ENCODE data around the gene NBAS. TPM values are rescaled to one million over a fixed set of nuclear protein-coding genes. Genes with fewer than 3 reads are reported as not detected.

NBAS gene
- total RNA-seq, 1 experiment from 2014 or later: 28.9 TPM

GRCh38 chr2:15557887-15558311 lies 3.2 kb downstream of the NBAS start:
- Histone ChIP-seq H3K9me2 (ENCODE audit: insufficient read depth) (no peaks in the 10 kb centered on the region), H3K36me3 (ENCODE audit: low read depth) (no peaks in the 10 kb centered on the region), H3K4me1 (replicated peaks; ENCODE audit: insufficient read depth) (peaks cover 10% of the 10 kb centered on the region), H2AFZ (no peak overlapping the region), H3K9me3 (ENCODE audit: insufficient read depth, low read depth) (no peaks in the 10 kb centered on the region), H3F3A (ENCODE audit: insufficient read depth, low read depth) (no peaks in the 10 kb centered on the region), H3K4me2 (no peak overlapping the region), H3K79me2 (ENCODE audit: low read depth) (peaks cover 41% of the 10 kb centered on the region), H3K27me3 (ENCODE audit: insufficient read depth, low read depth) (no peaks in the 10 kb centered on the region), H3K4me3 (no peak overlapping the region), H4K20me1 (ENCODE audit: insufficient read depth) (peaks cover 9% of the 10 kb centered on the region; the same call in 1 of the 2 replicates), H3K27ac (no peak overlapping the region)
- TF ChIP-seq EZH2 (IDR thresholded peaks at IDR 0.05; ENCODE audit: low read depth): no peak
- TF ChIP-seq CTCF (conservative IDR thresholded peaks at IDR 0.05): no peak
- BruUV-seq (replicated peaks): no TSS peak
- CTCF ChIA-PET: no interaction called here
- POLR2A ChIA-PET (ENCODE audit: unreplicated experiment): no interaction called here
- intact Hi-C loops (cut with micrococcal nuclease; ENCODE audit: unreplicated experiment): no loop called here
- no peak for DNase-seq

- Histone ChIP-seq H2AFZ (no peak overlapping the region), H3K9me2 (ENCODE audit: insufficient read depth) (no peaks in the 10 kb centered on the region), H3K27me3 (ENCODE audit: insufficient read depth, low read depth) (no peaks in the 10 kb centered on the region), H3K4me1 (replicated peaks; ENCODE audit: insufficient read depth) (peaks cover 10% of the 10 kb centered on the region), H3K4me3 (no peak overlapping the region), H3K27ac (no peak overlapping the region), H3K9me3 (ENCODE audit: insufficient read depth, low read depth) (no peaks in the 10 kb centered on the region), H3K36me3 (ENCODE audit: low read depth) (no peaks in the 10 kb centered on the region), H3K4me2 (no peak overlapping the region), H3F3A (ENCODE audit: insufficient read depth, low read depth) (no peaks in the 10 kb centered on the region), H3K79me2 (ENCODE audit: low read depth) (peaks cover 41% of the 10 kb centered on the region), H4K20me1 (ENCODE audit: insufficient read depth) (peaks cover 9% of the 10 kb centered on the region; the same call in 1 of the 2 replicates)
- ChIA-PET POLR2A (ENCODE audit: unreplicated experiment) (no interaction called here), CTCF (no interaction called here)
- no TSS peak for BruUV-seq (replicated peaks)
- TF ChIP-seq EZH2 (IDR thresholded peaks at IDR 0.05; ENCODE audit: low read depth): no peak
- TF ChIP-seq CTCF (conservative IDR thresholded peaks at IDR 0.05): no peak
- intact Hi-C loops (cut with micrococcal nuclease; ENCODE audit: unreplicated experiment): no loop called here
- no peak for DNase-seq
Observed at GRCh38 chr2:15556311-15556930, 4.7 kb downstream of the NBAS start.

GRCh38 chr2:15555760-15556193 lies 5.4 kb downstream of the NBAS start:
- CTCF ChIA-PET: no interaction called here
- H4K20me1 ChIP-seq (ENCODE audit: insufficient read depth): peaks cover 9% of the 10 kb centered on the region; the same call in 1 of the 2 replicates
- H3K36me3 ChIP-seq (ENCODE audit: low read depth): no peaks in the 10 kb centered on the region
- H3K27me3 ChIP-seq (ENCODE audit: insufficient read depth, low read depth): no peaks in the 10 kb centered on the region
- no peak for DNase-seq
- H2AFZ ChIP-seq: no peak overlapping the region
- no TSS peak for BruUV-seq (replicated peaks)
- no peaks in the 10 kb centered on the region for H3K9me2 ChIP-seq (ENCODE audit: insufficient read depth)
- no peaks in the 10 kb centered on the region for H3K9me3 ChIP-seq (ENCODE audit: insufficient read depth, low read depth)
- H3F3A ChIP-seq (ENCODE audit: insufficient read depth, low read depth): no peaks in the 10 kb centered on the region
- POLR2A ChIA-PET (ENCODE audit: unreplicated experiment): no interaction called here
- intact Hi-C loops (cut with micrococcal nuclease; ENCODE audit: unreplicated experiment): no loop called here
- no peak overlapping the region for H3K4me2 ChIP-seq
- H3K27ac ChIP-seq: no peak overlapping the region
- peaks cover 40% of the 10 kb centered on the region for H3K79me2 ChIP-seq (ENCODE audit: low read depth)
- TF ChIP-seq CTCF (conservative IDR thresholded peaks at IDR 0.05) (no peak), EZH2 (IDR thresholded peaks at IDR 0.05; ENCODE audit: low read depth) (no peak)
- no peak overlapping the region for H3K4me3 ChIP-seq
- peaks cover 10% of the 10 kb centered on the region for H3K4me1 ChIP-seq (replicated peaks; ENCODE audit: insufficient read depth)
